PC-9 (cell line): ENCODE data around the gene ANKRD11.

Experiments used
- CTCF ChIP-seq: fragments of 200-600 bp; sonication (generic); conservative IDR thresholded peaks from 2 replicates; pipeline ENCODE4 v1.6.1; 2017; ENCODE audit warnings: mixed run types, antibody characterized with exemption, mild to moderate bottlenecking, moderate library complexity
- EZH2 ChIP-seq: fragments of 200-600 bp; sonication (generic); IDR thresholded peaks from 2 replicates; pipeline ENCODE4 v1.8.0; 2017; ENCODE audit warnings: antibody characterized with exemption, low read depth

GRCh38 chr16:89484041-89484501, 6.3 kb downstream of the ANKRD11 start:
- no peak for TF ChIP-seq CTCF
- TF ChIP-seq EZH2 = no peak
